ENCODE data around the gene NFKB2.

- TF ChIP-seq GATA2 (IDR thresholded peaks at IDR 0.05; ENCODE audit: low read depth, low read length) (no peak), GATA3 (IDR thresholded peaks at IDR 0.05; ENCODE audit: low read depth, low read length) (no peak)
Measured at GRCh38 chr10:102420714-102421506, 25.4 kb downstream of the NFKB2 start, which contains the start of gene FBXL15.
